ENCODE results near the gene FOXF1. TPM values are rescaled to one million over a fixed set of nuclear protein-coding genes. Genes with fewer than 3 reads are reported as not detected.
A peak's percentile ranks its signal among the peaks of the same experiment; 100 is the strongest.

The FOXF1 gene
- total and polyA plus RNA-seq, 2 of the 13 experiments (the other 11 are each of a cell fraction or from before 2014, with no cell fraction given): not detected

GRCh38 chr16:86554917-86555703, 44.8 kb downstream of the FOXF1 start, which contains the start of gene MTHFSD (continued):
- TF ChIP-seq ZNF280D (CRISPR knock-in tag; IDR thresholded peaks at IDR 0.05) (no peak), HOXA7 (CRISPR knock-in tag; IDR thresholded peaks at IDR 0.05) (no peak), RELA (CRISPR knock-in tag; IDR thresholded peaks at IDR 0.05) (no peak; the same call in 1 of the 2 replicates), SRSF9 (IDR thresholded peaks at IDR 0.05; ENCODE audit: borderline replicate concordance, insufficient read depth, low read depth, low read length, poor library complexity, severe bottlenecking) (no peak), E2F1 (CRISPR knock-in tag; IDR thresholded peaks at IDR 0.05) (peak; percentile 31; the same call in 1 of the 2 replicates), MIER3 (CRISPR knock-in tag; IDR thresholded peaks at IDR 0.05; ENCODE audit: borderline replicate concordance) (no peak), ZNF264 (CRISPR knock-in tag; IDR thresholded peaks at IDR 0.05) (peak; percentile 47; the same call in 1 of the 2 replicates), ZNF674 (CRISPR knock-in tag; IDR thresholded peaks at IDR 0.05; ENCODE audit: low read depth) (peak; percentile 77; the same call in 1 of the 2 replicates), TAF1 (CRISPR knock-in tag; IDR thresholded peaks at IDR 0.05) (peak; percentile 79), REST (IDR thresholded peaks at IDR 0.05; ENCODE audit: borderline replicate concordance in 1 of 2, low read depth in 1 of 2, low read length in 2 of 2) (0 out of 4 replicates have a peak, but pooled peaks of 1 of the 2 experiments have one; percentile 38), SP5 (CRISPR knock-in tag; IDR thresholded peaks at IDR 0.05; ENCODE audit: borderline replicate concordance, low read depth) (peak; percentile 23; the same call in 1 of the 2 replicates), ZSCAN29 (CRISPR knock-in tag; conservative IDR thresholded peaks at IDR 0.05) (0 out of 2 replicates have a peak, but pooled peaks have one; percentile 65)
- TF ChIP-seq, protein P1, sequence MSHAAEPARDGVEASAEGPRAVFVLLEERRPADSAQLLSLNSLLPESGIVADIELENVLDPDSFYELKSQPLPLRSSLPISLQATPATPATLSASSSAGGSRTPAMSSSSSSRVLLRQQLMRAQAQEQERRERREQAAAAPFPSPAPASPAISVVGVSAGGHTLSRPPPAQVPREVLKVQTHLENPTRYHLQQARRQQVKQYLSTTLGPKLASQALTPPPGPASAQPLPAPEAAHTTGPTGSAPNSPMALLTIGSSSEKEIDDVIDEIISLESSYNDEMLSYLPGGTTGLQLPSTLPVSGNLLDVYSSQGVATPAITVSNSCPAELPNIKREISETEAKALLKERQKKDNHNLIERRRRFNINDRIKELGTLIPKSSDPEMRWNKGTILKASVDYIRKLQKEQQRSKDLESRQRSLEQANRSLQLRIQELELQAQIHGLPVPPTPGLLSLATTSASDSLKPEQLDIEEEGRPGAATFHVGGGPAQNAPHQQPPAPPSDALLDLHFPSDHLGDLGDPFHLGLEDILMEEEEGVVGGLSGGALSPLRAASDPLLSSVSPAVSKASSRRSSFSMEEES (CRISPR knock-in tag; IDR thresholded peaks at IDR 0.05): no peak; the same call in 1 of the 2 replicates
- TF ChIP-seq, protein P2, sequence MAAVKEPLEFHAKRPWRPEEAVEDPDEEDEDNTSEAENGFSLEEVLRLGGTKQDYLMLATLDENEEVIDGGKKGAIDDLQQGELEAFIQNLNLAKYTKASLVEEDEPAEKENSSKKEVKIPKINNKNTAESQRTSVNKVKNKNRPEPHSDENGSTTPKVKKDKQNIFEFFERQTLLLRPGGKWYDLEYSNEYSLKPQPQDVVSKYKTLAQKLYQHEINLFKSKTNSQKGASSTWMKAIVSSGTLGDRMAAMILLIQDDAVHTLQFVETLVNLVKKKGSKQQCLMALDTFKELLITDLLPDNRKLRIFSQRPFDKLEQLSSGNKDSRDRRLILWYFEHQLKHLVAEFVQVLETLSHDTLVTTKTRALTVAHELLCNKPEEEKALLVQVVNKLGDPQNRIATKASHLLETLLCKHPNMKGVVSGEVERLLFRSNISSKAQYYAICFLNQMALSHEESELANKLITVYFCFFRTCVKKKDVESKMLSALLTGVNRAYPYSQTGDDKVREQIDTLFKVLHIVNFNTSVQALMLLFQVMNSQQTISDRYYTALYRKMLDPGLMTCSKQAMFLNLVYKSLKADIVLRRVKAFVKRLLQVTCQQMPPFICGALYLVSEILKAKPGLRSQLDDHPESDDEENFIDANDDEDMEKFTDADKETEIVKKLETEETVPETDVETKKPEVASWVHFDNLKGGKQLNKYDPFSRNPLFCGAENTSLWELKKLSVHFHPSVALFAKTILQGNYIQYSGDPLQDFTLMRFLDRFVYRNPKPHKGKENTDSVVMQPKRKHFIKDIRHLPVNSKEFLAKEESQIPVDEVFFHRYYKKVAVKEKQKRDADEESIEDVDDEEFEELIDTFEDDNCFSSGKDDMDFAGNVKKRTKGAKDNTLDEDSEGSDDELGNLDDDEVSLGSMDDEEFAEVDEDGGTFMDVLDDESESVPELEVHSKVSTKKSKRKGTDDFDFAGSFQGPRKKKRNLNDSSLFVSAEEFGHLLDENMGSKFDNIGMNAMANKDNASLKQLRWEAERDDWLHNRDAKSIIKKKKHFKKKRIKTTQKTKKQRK (IDR thresholded peaks at IDR 0.05; ENCODE audit: low read length): no peak

All from HepG2 (cell line).